Activated CD8-positive, alpha-beta memory T cell treated with anti-CD3 and anti-CD28 coated beads, Interleukin-2, amount 50 U/mL, for 48 hours (primary cell): ENCODE results near the gene TTC33.
"Not testable (repeated sequence)": the region's sequence is repeated elsewhere in the genome, so short reads cannot be mapped to it uniquely, and the experiment has no call there.

Source experiments
- DNase-seq: peaks from one replicate; pipeline ENCODE4 v3.0.0-alpha.2; 2020

The TTC33 gene

DNA sequence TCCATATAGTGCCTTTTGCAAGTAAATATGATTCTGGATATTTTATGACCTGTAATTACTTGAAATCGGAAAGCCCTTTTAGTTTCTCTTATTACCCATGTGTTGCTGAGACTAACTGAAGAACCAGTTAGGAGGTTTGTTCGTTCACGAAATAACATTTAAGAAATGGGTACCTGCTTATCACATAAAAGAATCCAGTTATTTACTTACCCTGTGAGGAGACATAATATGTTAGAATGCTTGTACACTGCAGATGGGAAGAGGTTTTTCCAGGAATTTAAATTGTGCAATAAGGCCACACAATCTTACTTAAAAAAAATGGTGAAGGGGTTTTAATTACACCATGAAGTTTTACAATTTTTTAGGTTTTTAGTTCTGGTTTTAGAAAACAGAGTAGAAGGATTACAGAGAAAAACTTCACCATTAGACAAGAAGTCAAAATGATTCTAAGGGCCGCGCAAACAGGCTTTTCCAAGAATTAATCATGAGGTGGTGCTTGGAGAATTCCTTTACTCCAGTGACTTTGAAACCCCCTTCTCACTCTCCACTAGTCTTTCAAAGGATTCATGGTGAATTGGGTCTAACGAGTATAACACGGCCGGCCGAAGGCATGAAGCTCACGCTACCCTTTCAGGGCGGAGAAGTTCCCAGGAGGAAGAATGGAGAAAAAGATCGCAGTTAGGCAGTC, 77.2 kb downstream of the TTC33 start:
- no peak for DNase-seq

DNA sequence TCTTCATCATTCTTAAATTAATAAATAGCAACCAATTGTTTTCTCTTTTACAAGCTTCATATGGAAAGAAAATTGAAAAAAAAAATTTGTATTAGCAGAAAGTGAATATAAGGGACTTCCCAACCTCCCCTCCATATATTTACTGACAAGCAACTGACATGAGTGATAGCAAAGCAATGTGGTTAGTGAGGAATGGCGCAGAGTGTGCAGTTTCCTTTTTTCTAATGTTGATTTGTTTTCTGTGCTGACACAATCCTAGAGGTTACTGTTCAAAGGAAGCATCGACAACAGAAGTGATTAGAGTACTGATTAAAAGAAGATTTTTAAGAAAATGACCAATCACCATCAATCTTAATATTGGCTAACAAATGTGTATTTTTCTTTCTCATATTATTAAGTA, 77.7 kb downstream of the TTC33 start:
- DNase-seq, result no peak

DNA sequence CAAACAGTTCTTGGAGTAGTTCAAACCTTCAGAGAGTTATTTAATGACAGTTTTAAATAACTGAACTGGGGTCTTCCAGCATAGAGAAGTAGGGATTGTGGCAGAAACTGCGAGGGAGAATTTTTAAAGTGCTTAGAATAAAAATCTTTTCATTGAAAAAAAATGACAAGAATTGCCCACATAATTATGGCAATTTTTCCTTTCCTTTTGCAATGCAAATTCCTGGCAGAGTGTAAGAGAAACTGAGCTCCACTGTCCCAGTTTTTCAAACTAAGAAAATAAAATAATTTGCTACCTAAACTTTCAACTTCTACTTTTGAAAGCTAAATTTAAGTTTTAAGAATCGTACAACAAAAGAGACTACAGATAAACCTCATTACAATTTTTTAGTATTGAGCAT, 78.3 kb downstream of the TTC33 start:
- DNase-seq, result no peak

DNA sequence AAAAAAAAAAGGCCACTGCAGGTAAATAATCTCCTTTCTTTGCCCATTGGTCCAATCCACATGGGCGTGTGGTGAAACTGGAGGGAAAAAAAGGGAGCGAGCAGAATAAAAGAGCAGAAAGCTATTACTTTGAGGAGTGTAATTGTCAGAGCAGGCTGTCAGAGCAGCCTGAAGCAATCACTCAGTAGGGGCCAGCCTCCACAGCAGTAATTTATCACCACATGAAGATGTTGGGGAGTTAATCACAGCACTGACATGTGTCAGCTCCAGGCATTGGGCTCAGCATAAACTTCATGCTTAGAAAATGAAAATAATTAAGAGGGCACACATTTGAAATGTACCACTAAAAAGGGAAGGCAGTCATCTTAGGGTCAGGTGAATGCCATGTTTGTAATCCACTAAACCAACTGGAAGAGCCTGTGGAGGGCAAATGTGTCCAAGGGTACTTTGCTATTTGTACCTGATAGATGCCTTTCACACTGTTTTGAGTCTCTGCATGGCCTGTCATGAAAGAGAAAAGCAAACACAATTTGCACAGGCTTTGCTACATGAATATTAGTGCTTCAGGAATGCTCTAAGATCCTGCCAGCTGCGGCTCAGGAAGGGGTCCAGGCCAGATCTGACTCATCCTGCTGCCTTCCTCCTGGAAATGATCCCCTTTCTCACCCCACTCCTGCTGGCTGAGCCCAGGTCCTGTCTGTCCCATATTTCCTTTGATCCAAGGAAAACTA, 79.0 kb downstream of the TTC33 start:
- DNase-seq, result no peak

DNA sequence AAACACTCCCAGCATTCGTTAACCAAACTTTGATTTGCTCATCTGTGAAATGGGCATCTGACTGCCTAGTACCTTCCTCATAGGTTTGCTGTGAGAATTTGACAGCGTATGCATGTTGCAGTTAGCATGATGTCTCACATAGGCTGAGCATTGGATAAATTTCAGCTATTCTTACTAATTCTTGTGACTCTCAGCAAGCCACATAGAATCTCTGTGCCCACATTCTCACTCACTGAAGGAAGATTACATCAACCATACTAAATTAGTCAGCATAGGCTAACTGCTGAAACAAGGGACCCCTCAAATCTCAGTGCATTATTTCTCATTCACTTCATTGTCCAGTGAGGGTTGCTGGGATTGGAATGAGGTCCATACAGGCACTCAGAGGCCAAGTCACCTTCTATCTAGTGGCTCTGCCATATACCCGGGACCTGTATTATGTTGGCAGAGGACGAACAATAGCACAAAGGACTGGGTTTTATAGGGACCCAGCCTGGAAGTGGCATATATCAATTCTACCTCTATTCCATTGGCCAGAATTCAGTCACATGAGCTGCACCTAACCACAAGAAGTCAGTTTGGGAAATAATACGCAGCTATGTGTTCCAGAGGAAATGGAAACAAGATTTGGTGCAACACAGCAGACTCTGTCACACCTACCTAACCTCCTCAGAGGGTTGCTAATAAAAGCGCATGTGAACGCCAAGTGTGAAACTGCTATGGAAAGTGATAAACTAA, 80.2 kb downstream of the TTC33 start:
- no peak for DNase-seq

DNA sequence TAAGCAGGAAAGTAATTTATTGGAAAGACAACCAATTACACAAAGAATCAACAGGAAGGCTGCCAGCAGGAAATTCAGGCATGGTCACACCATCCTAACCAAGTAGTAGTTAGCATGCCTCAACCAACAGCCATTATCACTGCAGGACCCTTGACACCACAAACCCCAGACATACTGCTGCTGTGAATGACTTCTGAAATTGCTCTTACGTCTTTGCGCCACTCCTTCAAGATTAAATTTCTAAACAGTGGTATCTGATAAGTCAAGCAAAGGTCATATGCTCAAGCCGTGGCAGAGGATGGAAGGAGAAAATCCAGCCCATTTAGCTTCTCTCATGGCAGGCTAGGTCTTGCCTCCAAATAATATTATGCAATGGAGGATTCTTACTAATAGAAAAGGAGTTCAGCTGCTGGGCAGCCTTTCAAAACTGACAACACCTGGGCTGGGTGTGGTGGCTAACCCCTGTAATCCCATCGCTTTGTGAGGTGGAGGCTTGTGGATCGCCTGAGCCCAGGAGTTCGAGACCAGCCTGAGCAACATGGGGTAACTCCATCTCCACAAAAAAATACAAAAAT, 81.0 kb downstream of the TTC33 start:
- DNase-seq, result no peak

DNA sequence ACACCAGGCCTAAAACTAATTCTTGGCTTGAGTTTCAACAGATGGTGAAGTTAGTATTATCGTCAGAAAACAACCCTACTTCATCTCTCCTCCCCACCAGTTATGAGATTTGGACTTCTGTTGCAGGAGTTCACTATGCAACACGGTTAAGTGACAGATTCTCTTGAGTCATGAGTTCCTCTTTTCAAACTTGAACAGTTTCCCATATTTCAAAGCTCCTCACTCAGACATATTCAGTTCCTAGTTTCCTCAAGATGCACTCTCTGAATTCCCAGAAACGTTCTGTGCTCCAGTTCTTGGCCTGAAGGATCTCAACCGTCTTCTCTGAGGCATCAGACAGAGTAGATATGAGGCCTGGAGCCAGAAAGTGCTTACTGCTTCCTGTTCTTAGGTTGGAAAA, 83.3 kb downstream of the TTC33 start:
- no peak for DNase-seq

DNA sequence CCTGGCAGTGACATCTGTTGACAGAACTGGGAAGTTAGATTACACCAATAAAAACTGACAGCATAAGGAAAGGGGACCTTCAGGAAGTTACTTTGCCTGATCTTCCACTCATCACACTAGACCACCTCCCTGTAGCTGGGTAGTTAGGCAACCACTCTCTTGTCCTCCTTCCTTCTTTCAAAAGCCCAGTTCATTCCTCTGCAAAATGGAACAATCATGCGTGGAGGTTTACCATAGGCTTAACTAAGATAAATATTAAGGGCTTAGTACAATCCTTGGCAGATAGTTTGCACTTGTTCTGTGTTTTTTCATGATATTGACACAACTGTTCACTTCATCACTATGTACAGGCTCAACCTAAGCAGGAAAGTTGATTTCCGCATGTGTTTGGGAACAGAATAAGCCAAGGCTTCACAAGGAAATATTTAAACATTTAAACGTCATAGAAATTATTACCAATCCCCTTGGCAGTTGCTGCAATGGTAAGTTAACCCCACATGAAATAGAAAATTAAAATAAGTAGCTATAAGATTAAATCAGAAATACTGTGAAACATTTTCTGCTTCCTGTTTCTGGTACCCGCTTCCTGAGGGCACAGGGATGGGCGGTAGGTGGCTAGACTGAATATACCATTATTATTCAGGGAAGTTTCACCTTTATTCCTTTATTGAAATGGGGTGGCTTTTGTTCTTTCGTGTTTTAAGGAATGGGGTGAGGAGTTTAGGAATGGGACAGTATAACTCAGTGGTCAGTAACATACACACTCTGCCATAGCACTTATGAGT, 86.0 kb downstream of the TTC33 start:
- no peak for DNase-seq

DNA sequence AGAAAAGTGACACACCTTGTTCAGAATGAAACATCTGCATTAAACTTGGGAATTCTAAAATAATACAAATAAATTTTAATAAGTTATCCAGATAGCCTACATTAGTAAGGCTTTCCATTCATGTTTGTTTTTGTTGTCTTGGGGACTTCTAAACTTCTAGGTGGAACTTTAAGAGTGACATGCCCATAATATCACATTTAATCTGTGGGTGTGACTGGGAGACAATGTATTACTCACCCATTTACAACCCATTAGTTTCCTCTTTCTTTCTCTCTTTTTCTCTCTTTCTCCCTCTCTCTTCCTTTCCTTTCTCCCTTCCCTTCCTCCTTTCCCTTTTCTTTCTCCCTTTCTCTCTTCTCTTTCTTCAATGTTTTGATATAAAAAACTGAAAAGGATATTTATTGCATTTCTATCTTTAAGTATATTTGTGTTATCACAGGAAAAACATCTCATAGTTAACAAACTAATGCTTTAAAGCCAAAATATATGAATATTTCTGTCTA, 88.5 kb downstream of the TTC33 start:
- no peak for DNase-seq

DNA sequence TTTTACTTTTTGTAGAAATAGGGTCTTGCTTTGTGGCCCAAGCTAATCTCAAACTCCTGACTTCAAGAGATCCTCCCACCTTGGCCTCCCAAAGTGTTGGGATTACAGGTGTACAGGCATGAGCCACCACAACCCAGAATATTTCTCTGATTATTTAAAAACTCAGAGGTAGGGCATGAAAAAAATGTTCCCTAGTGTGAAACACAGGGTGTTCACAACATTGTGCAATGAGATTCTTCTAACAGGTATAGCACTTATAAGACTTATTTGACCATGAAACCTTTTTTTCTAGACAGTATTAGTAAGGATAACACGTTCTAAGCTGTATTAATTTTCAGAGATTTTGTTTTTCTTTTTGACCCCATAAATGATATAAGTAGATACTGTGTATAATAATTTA, 89.1 kb downstream of the TTC33 start:
- no peak for DNase-seq

DNA sequence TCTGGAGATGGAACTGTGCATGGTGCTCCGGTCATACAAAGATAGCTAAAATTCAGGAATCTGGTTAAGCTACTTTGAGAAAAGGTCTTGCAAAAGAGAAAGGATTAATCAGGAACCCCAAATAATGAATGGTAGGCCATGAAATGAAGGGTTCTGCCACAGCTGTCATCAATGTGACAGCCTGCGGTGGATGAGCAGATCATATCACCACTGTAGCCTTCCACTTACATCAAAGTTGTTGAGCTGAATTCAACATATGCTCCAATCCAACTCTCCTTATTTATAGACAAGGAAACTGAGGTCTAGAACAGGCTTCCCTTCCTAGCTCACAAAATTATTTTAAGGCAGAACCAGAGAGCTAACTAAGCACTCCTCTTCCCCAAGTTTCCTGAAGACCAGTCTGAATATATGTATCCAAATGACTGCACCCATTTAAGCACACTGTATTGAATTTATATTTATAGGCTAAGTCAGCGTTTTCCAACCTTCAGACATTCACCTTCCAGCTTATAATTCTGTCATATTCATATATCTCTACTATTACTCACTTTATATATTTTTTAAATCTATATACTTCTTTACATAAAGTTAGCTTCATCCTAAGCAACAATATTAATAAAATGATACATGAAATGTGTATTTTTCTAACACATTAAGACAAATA, 90.0 kb downstream of the TTC33 start:
- no peak for DNase-seq

DNA sequence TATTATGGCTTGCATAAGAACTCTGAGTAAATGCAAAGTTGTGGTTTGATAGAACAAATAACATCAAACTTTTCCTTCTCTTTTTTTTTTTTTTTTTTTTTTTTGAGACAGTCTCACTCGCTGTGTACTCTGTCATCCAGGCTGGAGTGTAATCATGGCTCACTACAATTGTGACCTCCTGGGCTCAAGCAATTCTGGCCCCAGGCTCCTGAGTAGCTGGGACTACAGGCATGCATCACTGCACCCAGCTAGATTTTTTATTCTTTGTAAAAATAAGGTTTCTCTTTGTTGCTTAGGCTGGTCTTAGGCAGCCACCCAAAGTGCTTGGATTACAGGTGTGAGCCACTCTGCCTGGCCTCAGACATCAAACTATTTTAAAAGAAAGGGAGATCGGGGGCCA, 95.0 kb downstream of the TTC33 start:
- DNase-seq, result no peak

DNA sequence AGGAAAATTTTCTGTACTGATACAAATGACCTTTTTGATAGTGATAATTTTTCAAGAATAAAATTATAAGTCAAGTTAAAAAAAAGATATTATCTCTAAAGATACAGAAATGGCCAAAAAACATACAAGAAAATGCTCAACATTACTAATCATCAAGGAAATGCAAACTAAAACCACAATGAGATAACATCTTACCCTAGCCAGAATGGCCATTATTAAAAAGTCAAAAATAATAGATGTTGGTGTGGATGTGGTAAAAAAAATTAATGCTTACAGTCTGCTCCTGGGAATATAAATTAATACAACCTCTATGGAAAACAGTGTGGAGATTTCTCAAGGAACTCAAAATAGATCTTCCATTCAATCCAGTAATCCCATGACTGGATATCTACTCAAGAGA, 99.0 kb downstream of the TTC33 start:
- DNase-seq, result no peak

DNA sequence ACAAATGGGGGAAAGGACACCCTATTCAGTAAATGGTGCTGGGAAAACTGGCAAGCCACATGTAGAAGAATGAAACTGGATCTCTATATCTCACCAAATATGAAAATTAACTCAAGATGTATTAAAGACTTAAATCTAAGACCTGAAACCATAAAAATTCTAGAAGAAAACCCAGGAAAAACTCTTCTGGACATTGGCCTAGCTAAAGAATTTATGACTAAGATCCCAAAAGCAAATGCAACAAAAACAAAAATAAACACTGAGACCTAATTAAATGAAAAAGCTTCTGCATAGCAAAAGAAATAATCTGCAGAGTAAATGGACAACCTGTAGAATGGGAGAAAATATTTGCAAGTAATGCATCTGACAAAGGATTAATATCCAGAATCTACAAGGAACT, 99.7 kb downstream of the TTC33 start:
- DNase-seq, result not testable (repeated sequence)

DNA sequence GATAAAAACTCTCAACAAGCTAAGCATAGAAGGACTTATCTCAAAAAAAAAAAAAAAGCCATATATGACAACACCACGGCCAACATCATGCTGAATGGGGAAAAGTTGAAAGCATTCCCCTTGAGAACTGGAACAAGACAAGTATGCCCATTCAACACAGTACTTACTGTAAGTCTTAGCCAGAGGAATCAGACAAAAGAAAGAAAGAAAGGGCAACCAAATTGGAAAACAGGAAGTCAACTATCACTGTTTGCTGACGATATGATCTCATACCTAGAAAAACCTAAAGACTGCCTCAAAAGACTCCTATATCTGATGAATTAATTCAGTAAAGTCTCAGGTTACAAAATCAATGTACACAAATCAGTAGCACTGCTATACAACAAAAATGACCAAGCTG, 100.6 kb downstream of the TTC33 start:
- DNase-seq, result no peak

DNA sequence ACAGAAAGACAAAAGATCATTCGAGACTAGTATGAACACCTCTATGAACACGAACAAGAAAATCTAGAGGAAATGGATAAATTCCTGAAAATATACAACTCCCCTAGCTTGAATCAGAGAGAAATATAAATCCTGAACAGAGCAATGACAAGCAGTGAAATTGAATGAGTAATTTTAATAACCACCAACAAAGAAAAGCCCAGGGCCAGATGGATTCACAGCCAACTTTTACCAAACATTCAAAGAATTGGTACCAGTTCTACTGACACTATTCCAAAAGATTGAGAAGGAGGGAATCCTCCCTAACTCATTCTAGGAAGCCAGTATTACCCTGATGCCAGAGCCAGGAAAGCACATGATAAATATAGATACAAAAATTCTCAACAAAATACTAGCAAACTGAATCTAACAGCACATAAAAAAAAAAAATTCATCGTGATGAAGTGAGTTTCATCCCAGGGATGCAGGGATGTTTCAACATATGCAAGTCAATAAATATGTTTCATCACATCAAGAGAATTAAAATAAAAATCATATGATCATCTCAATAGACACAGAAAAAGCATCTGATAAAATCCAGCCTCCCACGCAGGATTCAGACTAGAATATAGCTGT, 101.3 kb downstream of the TTC33 start:
- no peak for DNase-seq

DNA sequence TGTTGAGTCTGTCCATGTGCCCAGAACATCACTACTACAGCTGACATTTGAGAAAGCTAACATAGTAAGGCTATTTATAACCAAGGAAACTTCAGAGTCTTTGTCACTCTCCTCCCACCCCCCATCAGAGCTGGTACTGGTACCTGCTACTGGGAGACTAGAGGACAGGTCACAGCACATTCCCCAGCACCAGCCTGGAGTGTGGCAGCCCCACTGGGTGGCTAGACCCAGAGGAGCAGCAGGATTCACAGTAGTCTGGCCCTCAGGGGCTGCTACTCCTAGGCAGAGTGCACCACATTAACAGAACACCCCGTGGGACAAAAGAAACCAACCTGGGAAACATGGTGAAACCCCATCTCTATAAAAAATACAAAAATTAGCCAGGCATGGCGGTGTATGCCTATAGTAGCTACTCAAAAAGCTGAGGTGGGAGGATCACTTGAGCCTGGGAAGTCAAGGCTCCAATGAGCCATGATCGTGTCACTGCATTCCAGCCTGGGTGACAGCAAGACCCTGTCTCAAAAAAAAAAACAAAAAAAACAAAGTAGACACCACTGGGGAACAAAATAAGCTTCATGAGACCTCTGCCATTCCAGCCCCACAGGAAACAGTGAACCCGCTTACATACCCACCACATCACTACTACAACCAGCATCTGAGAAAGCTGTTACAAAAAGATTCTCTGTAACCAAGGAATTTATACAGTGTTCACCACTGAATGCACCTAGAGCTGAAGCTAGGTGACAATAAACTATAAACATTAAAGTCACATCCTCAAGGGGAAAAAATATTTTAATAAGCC, 102.3 kb downstream of the TTC33 start:
- no peak for DNase-seq

DNA sequence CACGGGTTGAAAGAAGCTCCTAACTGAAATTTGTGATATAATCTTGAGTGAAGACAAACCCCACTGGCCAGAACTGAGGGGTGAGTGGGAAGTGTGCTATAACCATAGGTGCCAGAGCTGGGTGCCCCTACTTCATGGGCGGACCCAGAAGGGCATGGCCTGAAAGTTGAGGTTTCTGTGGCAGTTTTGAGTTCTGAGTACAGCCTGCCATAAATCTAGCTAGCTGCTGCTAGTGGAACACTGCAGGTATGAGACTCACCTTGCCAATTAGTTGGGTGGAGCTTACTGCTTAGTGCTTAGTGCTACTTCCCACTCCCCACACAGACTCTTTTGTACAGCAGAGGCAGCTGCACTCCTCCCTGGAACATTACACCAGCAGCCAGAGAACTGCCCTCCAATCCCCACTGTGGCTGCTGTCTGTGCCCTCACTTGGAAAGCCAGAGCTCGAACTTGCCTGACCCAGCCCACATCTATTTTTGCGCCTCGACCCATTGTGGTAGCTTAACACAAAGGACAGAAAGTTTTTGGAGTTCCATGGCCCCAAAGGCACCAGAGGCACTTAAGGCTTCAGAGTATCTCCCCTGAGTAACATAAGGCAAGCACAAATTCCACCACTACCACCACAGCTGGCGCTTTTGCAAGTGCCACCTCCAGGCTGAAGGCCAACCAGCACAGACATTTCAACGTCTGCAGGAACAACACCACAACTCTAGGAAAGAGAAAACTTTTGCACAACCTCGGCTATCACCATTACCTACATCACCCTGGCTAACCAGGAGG, 103.1 kb downstream of the TTC33 start:
- DNase-seq, result no peak

DNA sequence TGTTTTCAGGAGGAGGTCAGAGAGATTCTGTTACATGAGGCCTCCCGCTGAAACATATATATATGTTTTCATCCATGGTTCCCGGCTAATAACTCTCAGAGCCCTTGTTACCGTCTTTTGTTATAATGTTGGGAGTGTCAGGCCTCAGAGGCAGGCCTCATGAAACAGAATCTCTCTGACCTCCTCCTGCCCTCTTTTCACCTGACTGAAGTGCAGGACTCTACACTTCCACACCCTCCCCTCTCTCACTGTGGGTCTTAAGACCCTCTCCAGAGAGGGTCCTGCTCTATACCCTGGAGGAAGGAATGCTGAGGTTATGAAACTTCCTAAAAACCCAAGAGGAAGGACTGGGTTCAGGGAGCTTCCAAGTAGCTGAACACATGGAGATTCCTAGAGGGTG, 104.6 kb downstream of the TTC33 start:
- no peak for DNase-seq

DNA sequence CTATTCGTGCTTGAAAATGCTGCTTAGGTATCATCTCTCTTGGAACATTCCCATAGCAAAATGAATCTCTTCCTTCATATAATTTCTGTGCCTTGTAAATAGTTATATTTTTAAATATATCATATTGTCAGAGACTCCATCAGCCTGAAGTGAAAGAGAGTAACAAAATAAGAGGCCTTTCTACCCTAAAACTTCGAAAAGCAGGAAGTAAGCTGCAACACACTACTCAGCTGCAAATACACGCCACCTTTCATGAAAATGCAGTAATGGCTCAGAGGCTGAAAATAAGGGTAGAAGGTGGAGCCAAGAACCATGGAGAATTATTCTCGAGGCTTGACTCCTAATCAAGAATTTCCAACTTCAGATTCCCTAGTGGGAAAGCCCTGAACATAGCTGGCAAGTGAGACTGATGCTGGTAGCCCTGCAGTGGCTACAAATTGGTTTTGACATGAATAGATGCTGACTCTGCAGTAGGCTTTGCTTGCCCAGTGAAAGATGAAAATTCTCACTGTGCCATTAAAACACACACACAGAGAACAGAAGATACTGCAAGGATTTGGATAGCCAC, 106.2 kb downstream of the TTC33 start:
- DNase-seq, result no peak
